HEK293 (cell line): ENCODE data around the gene GBGT1.
A peak's percentile ranks its signal among the peaks of the same experiment; 100 is the strongest.

Experiments
- CTCF ChIA-PET: fragments of 350-600 bp; formaldehyde crosslinking; extraction: SDS; loops from one replicate; lab custom pipeline; 2021; ENCODE audit warnings: antibody characterized with exemption; lab: Yijun Ruan, JAX
- POLR2A ChIA-PET: fragments of 300-600 bp; formaldehyde crosslinking; extraction: SDS; loops from one replicate; lab custom pipeline; 2020; ENCODE audit warnings: antibody characterized with exemption, inconsistent platforms; lab: Yijun Ruan, JAX
- H3K27ac ChIP-seq: fragments of 200-500 bp; sonication (Bioruptor generic); 2 replicates; pipeline ENCODE4 v1.5.1; 2014; ENCODE audit warnings: low read depth, low read length, control low read depth, inconsistent platforms; ENCODE audit errors: extremely low read depth
- H3K36me3 ChIP-seq, 2 experiments: fragments of 200-500 bp in 1 of 2; sonication (Bioruptor generic) in 1 of 2; 1 replicate in 1 of 2; 2 replicates in 1 of 2; pipeline ENCODE4 v1.5.1; 2014 to 2017; ENCODE audit warnings: inconsistent platforms in 2 of 2, low read length in 2 of 2; ENCODE audit not compliant: control insufficient read depth in 2 of 2, insufficient read depth in 1 of 2
- H3K4me1 ChIP-seq: fragments of 200-500 bp; sonication (Bioruptor generic); 2 replicates; pipeline ENCODE4 v1.5.1; 2014; ENCODE audit warnings: mild to moderate bottlenecking, low read length, inconsistent platforms; ENCODE audit not compliant: control insufficient read depth, insufficient read depth
- H3K4me3 ChIP-seq: 2 replicates; pipeline ENCODE4 v1.5.1; 2011; ENCODE audit warnings: low read depth, mild to moderate bottlenecking, control low read depth, low read length, moderate library complexity
- H3K9me3 ChIP-seq: fragments of 200-500 bp; sonication (Bioruptor generic); 2 replicates; pipeline ENCODE4 v1.5.1; 2014; ENCODE audit warnings: low read depth, low read length, inconsistent platforms; ENCODE audit not compliant: control insufficient read depth, insufficient read depth
- GLIS1 ChIP-seq: fragments of 450-650 bp; formaldehyde crosslinking; IDR thresholded peaks from 2 replicates; pipeline ENCODE4 v1.5.1; 2016; ENCODE audit warnings: missing biosample characterization, missing genetic modification characterization
- GLIS2 ChIP-seq: fragments of 450-650 bp; formaldehyde crosslinking; IDR thresholded peaks from 2 replicates; pipeline ENCODE4 v1.5.1; 2016; ENCODE audit warnings: missing biosample characterization, missing genetic modification characterization
- KLF1 ChIP-seq: fragments of 450-650 bp; formaldehyde crosslinking; IDR thresholded peaks from 2 replicates; pipeline ENCODE4 v1.5.1; 2016; ENCODE audit warnings: missing biosample characterization, missing genetic modification characterization
- KLF17 ChIP-seq: fragments of 450-650 bp; formaldehyde crosslinking; IDR thresholded peaks from 2 replicates; pipeline ENCODE4 v1.5.1; 2016; ENCODE audit warnings: missing biosample characterization, missing genetic modification characterization
- MYNN ChIP-seq: fragments of 450-650 bp; formaldehyde crosslinking; IDR thresholded peaks from 2 replicates; pipeline ENCODE4 v1.5.1; 2016; ENCODE audit warnings: missing biosample characterization, missing genetic modification characterization, borderline replicate concordance
- PATZ1 ChIP-seq: fragments of 450-650 bp; formaldehyde crosslinking; IDR thresholded peaks from 2 replicates; pipeline ENCODE4 v1.5.1; 2016; ENCODE audit warnings: missing biosample characterization, missing genetic modification characterization
- PRDM4 ChIP-seq: fragments of 450-650 bp; formaldehyde crosslinking; IDR thresholded peaks from 2 replicates; pipeline ENCODE4 v1.5.1; 2017; ENCODE audit warnings: missing biosample characterization, missing genetic modification characterization
- SP2 ChIP-seq: fragments of 450-650 bp; formaldehyde crosslinking; IDR thresholded peaks from 2 replicates; pipeline ENCODE4 v1.5.1; 2016; ENCODE audit warnings: missing biosample characterization, missing genetic modification characterization
- YY1 ChIP-seq: fragments of 450-650 bp; formaldehyde crosslinking; IDR thresholded peaks from 2 replicates; pipeline ENCODE4 v1.5.1; 2018; ENCODE audit warnings: missing biosample characterization, missing genetic modification characterization
- ZIC2 ChIP-seq: fragments of 450-650 bp; formaldehyde crosslinking; IDR thresholded peaks from 2 replicates; pipeline ENCODE4 v1.5.1; 2016; ENCODE audit warnings: missing biosample characterization, missing genetic modification characterization
- ZNF114 ChIP-seq: fragments of 450-650 bp; formaldehyde crosslinking; IDR thresholded peaks from 2 replicates; pipeline ENCODE4 v1.5.0; 2017; ENCODE audit warnings: missing biosample characterization, missing genetic modification characterization
- ZNF138 ChIP-seq: fragments of 450-650 bp; formaldehyde crosslinking; IDR thresholded peaks from 2 replicates; pipeline ENCODE4 v1.5.1; 2016; ENCODE audit warnings: missing biosample characterization, missing genetic modification characterization, borderline replicate concordance
- ZNF600 ChIP-seq: fragments of 450-650 bp; formaldehyde crosslinking; IDR thresholded peaks from 2 replicates; pipeline ENCODE4 v1.5.1; 2016; ENCODE audit warnings: missing biosample characterization, missing genetic modification characterization
- TF ChIP-seq, protein P1 (sequence below): fragments of 450-650 bp; formaldehyde crosslinking; IDR thresholded peaks from 2 replicates; pipeline ENCODE4 v1.5.1; 2016; ENCODE audit warnings: missing biosample characterization, missing genetic modification characterization
- TF ChIP-seq, protein P2 (sequence below): fragments of 450-650 bp; formaldehyde crosslinking; IDR thresholded peaks from 2 replicates; pipeline ENCODE4 v1.5.1; 2016; ENCODE audit warnings: missing biosample characterization, missing genetic modification characterization
- TF ChIP-seq, protein P3 (sequence below): fragments of 450-650 bp; formaldehyde crosslinking; IDR thresholded peaks from 2 replicates; pipeline ENCODE4 v1.5.1; 2016; ENCODE audit warnings: missing biosample characterization, missing genetic modification characterization

The GBGT1 gene

GRCh38 chr9:133128152-133128551 is 35.6 kb downstream of the GBGT1 start:
- no peak overlapping the region for H3K27ac ChIP-seq
- no peak for TF ChIP-seq ZNF138 (tag by site-specific recombination)
- TF ChIP-seq GLIS2 (tag by site-specific recombination): 0 out of 2 replicates have a peak, but pooled peaks have one; percentile 13
- TF ChIP-seq, all 188 proteins: peak for 1
- Histone ChIP-seq H3K9me3 (no peaks in the 10 kb centered on the region), H3K36me3 (no peaks in the 10 kb centered on the region), H3K4me1 (0 out of 2 replicates have a peak, but pooled peaks cover 4% of the 10 kb centered on the region), H3K4me3 (no peak overlapping the region)
- CTCF ChIA-PET: interaction anchor here (0.5 to 3.1 kb wide), 4 partner anchors 14 to 283 kb away, joined by 3 to 16 read pairs (median 3); no protein-coding TSS in a partner anchor
- POLR2A ChIA-PET: no interaction called here

- ChIA-PET POLR2A (no interaction called here), CTCF (interaction anchor here (0.5 to 3.1 kb wide), 2 partner anchors 16 to 284 kb away, joined by 3 to 16 read pairs; no protein-coding TSS in a partner anchor)
- Histone ChIP-seq H3K27ac (no peak overlapping the region), H3K9me3 (no peaks in the 10 kb centered on the region), H3K36me3 (no peaks in the 10 kb centered on the region), H3K4me3 (no peak overlapping the region), H3K4me1 (0 out of 2 replicates have a peak, but pooled peaks cover 4% of the 10 kb centered on the region)
- TF ChIP-seq GLIS2 (tag by site-specific recombination) (peak; percentile 8; the same call in 1 of the 2 replicates), MYNN (tag by site-specific recombination) (no peak), SP2 (tag by site-specific recombination) (peak; percentile 29; the same call in 1 of the 2 replicates), GLIS1 (tag by site-specific recombination) (peak; percentile 30; the same call in 1 of the 2 replicates), KLF17 (0 out of 2 replicates have a peak, but pooled peaks have one; percentile 33), ZNF114 (tag by site-specific recombination) (no peak), ZIC2 (peak; percentile 51), KLF1 (peak; percentile 75), YY1 (tag by site-specific recombination) (no peak), ZNF600 (tag by site-specific recombination) (0 out of 2 replicates have a peak, but pooled peaks have one; percentile 30)
- TF ChIP-seq, protein P1, sequence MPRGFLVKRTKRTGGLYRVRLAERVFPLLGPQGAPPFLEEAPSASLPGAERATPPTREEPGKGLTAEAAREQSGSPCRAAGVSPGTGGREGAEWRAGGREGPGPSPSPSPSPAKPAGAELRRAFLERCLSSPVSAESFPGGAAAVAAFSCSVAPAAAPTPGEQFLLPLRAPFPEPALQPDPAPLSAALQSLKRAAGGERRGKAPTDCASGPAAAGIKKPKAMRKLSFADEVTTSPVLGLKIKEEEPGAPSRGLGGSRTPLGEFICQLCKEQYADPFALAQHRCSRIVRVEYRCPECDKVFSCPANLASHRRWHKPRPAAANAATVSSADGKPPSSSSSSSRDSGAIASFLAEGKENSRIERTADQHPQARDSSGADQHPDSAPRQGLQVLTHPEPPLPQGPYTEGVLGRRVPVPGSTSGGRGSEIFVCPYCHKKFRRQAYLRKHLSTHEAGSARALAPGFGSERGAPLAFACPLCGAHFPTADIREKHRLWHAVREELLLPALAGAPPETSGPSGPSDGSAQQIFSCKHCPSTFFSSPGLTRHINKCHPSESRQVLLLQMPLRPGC (tag by site-specific recombination): no peak
- TF ChIP-seq, protein P2, sequence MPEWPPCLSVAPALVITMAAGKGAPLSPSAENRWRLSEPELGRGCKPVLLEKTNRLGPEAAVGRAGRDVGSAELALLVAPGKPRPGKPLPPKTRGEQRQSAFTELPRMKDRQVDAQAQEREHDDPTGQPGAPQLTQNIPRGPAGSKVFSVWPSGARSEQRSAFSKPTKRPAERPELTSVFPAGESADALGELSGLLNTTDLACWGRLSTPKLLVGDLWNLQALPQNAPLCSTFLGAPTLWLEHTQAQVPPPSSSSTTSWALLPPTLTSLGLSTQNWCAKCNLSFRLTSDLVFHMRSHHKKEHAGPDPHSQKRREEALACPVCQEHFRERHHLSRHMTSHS (tag by site-specific recombination): no peak
These were observed 36.3 kb downstream of the GBGT1 start for GRCh38 chr9:133127340-133127981.

DNA sequence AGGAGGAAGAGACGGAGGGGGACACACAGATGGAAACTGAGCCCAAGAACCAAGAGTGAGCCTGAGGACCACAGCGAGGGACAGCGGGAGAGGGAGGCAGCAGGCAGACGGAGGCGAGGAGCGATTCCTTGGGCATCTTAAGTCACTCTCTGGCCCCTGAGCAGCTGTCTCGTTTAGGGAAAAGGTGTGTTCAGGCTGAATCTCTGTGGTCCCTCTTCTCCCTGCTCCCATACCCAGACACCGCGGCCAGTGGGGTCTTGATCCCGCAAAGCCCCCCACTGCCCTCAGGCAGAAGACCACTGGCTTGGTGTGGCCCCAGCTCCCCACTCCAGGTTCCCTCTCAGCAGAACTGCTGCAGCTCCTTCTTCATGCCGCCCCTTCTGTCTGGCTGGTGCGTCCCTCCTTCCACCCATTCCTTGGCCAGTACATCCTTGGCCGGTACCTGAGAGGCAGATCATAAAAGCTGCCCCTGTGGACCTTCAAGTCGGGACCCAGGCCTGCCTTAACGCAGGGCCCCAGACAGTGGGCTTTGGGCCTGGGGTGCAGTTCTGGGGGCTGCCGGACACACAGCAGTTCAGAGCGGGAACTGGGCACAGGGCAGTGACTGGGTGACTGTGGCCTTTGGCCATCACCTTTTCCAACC is 36.9 kb downstream of the GBGT1 start:
- no peaks in the 10 kb centered on the region for H3K9me3 ChIP-seq
- ChIA-PET POLR2A (no interaction called here), CTCF (interaction anchor here (0.6 to 3.1 kb wide), 3 partner anchors 17 to 59 kb away, joined by 3 to 16 read pairs (median 3); no protein-coding TSS in a partner anchor)
- no peak overlapping the region for H3K4me3 ChIP-seq
- no peaks in the 10 kb centered on the region for H3K36me3 ChIP-seq
- H3K27ac ChIP-seq: no peak overlapping the region
- 0 out of 2 replicates have a peak, but pooled peaks cover 4% of the 10 kb centered on the region for H3K4me1 ChIP-seq
- TF ChIP-seq, protein P3, sequence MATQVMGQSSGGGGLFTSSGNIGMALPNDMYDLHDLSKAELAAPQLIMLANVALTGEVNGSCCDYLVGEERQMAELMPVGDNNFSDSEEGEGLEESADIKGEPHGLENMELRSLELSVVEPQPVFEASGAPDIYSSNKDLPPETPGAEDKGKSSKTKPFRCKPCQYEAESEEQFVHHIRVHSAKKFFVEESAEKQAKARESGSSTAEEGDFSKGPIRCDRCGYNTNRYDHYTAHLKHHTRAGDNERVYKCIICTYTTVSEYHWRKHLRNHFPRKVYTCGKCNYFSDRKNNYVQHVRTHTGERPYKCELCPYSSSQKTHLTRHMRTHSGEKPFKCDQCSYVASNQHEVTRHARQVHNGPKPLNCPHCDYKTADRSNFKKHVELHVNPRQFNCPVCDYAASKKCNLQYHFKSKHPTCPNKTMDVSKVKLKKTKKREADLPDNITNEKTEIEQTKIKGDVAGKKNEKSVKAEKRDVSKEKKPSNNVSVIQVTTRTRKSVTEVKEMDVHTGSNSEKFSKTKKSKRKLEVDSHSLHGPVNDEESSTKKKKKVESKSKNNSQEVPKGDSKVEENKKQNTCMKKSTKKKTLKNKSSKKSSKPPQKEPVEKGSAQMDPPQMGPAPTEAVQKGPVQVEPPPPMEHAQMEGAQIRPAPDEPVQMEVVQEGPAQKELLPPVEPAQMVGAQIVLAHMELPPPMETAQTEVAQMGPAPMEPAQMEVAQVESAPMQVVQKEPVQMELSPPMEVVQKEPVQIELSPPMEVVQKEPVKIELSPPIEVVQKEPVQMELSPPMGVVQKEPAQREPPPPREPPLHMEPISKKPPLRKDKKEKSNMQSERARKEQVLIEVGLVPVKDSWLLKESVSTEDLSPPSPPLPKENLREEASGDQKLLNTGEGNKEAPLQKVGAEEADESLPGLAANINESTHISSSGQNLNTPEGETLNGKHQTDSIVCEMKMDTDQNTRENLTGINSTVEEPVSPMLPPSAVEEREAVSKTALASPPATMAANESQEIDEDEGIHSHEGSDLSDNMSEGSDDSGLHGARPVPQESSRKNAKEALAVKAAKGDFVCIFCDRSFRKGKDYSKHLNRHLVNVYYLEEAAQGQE (tag by site-specific recombination): no peak
- TF ChIP-seq PRDM4 (tag by site-specific recombination) (no peak), ZIC2 (0 out of 2 replicates have a peak, but pooled peaks have one; percentile 4), PATZ1 (tag by site-specific recombination) (0 out of 2 replicates have a peak, but pooled peaks have one; percentile 7)
